Activated T-helper 1 cell treated with Interleukin-2 at 50 U/mL for 16 hours (primary cell): Measurements from ENCODE around the gene GPR82.
"Not testable (repeated sequence)": the region's sequence is repeated elsewhere in the genome, so short reads cannot be mapped to it uniquely, and the experiment has no call there.

Experiments
- DNase-seq: peaks from one replicate; pipeline ENCODE4 v3.0.0-alpha.2; 2020; ENCODE audit warnings: low read depth

GPR82 gene, protein sequence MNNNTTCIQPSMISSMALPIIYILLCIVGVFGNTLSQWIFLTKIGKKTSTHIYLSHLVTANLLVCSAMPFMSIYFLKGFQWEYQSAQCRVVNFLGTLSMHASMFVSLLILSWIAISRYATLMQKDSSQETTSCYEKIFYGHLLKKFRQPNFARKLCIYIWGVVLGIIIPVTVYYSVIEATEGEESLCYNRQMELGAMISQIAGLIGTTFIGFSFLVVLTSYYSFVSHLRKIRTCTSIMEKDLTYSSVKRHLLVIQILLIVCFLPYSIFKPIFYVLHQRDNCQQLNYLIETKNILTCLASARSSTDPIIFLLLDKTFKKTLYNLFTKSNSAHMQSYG

GRCh38 chrX:41723826-41724225, at the start of gene GPR82:
Gene GPR82 (plus strand): TSS chrX:41724181. CDS start chrX:41727027, 2,846 bp downstream.
- DNase-seq = no peak

DNA sequence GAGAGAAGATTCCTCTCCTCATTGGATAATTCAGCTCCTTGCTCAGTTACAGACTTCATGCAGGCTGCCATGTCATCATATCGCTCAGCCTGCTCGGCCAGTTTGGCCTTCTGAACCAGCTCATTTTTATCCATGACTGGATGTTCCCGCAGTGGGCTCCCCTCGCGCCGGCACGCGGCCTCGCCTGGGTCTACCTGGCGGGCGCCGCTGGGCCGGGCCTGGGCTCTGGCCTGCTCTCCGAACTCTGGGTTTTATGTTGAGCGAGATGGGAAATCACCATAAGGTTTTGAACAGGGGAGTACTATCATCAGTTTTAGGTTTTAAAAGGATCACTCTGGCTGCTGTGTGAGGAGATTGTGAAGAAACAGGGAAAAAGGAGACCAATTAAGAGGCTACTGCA, 47.6 kb upstream of the GPR82 start:
- not testable (repeated sequence) for DNase-seq

- DNase-seq = no peak
Measured at GRCh38 chrX:41677183-41678060, 46.6 kb upstream of the GPR82 start.

DNA sequence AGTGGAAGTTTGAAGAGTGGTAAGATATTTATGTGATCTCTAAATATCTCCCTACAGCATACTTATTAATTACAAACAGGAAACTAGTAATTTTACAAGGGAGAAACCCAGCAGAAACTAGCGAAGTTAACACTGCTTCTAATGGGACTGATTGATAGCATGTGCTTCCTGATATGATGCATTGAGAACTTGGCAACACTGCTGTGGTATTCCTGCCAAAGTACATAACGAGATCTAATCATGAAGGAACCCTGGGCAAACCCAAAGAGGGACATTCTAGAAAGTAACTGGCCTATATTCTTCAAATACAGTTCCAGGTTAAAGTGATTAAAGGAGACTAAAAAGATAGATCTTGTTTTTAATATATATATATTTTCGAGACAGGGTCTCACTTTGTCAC, 39.8 kb upstream of the GPR82 start:
- DNase-seq = no peak

DNA sequence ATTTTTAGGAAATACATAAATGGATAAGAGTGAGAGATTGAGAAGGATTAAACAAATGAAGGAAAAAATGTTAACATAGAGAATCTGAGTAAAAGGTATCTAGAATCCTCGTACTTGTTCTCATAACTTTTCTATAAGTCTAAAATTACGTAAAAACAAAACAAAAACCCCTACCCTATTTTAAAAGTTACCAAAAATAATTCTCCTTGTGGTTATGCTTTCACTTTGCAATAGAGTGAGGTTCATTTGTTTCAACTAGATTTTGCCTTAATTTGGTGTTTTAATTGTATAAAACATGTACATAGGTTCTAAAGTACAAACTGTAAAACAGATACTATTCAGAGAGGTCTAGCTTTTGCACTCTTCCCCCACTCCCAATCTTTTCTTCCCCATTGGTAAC, 39.0 kb upstream of the GPR82 start:
- DNase-seq = no peak

GRCh38 chrX:41686788-41687187, 37.2 kb upstream of the GPR82 start:
- no peak for DNase-seq

GRCh38 chrX:41688156-41688555, 35.8 kb upstream of the GPR82 start:
- no peak for DNase-seq

DNA sequence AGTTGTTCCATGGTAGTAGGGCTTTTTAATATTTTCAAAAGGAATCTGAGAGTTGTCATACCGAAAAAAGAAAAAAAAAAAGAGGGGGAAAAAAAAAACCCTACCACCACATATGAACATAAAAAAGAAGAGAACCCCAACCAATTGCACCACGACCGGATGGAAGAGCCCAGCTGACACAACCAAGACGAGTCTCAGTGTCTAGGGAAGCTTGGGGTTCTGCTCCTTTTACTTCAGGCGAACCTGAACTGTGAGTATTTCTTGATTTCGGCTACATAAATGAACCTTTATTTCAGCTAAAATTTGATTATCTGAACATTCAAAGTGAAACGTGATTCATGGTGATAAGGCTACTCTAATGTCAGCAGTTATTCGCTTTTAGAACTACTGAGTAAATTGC, 35.1 kb upstream of the GPR82 start, which contains the start of gene GPR34:
Gene GPR34, plus strand, starts transcription at position 139 of the 400 bp plus-strand sequence. CDS start 6,661 bp downstream, outside the sequence.
- no peak for DNase-seq

GRCh38 chrX:41689711-41690110, 34.3 kb upstream of the GPR82 start:
- DNase-seq = no peak

DNA sequence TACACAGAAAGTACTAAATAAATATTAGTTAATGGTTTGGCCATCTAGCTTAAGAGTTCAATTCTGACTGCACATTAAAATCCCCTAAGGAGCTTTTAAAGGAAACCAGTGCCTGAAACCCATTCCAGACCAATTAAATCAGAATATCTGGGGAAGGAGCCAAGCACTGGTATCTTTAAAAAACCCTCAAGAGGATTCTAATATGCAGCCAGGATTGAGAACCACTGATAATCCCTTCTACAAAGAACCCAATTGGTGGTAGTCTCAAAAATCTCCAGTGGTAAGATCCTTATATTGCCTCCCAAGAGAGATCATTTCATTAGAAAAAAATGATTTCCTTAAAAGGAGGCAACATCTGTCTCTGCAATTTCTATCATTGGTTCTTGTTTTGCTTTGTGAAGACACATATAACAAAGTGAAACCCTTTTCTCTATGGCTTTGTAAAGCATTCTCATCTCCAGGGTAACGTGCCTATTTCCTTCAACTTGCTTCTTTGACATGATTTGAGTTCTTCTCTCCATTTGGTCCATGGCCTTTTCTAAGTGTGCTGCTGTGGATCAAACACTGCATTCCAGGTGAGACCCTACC, 31.7 kb upstream of the GPR82 start:
- no peak for DNase-seq

DNA sequence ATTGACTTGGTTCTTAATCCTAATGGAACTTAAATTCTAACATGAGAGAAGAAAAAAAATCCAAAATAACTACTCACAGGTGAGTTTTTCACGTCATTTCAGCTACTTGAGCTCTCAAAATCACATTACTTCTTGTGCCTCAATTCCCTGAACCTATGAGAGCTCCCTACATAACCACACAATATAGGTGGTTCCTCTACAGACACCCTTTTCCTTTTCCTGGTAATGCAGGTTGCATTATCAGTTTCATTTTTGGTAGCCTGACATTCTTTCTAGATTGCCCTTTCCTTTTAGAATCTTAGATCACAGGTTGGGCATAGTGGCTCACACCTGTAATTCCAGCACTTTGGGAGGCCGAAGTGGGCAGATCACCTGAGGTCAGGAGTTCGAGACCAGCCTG, 31.0 kb upstream of the GPR82 start:
- DNase-seq = no peak

DNA sequence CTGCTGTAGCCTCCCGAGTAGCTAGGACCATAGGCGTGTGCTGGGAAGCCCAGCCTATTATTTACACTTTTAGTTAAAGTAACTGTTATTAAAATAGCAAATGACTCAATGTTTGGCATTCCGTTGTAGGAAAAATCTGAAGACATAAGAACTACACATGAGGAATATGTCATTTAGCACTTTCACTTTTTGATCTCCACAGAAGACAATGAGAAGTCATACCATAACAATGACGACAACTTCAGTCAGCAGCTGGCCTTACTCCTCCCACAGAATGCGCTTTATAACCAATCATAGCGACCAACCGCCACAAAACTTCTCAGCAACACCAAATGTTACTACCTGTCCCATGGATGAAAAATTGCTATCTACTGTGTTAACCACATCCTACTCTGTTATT, 28.6 kb upstream of the GPR82 start:
- DNase-seq = no peak

DNA sequence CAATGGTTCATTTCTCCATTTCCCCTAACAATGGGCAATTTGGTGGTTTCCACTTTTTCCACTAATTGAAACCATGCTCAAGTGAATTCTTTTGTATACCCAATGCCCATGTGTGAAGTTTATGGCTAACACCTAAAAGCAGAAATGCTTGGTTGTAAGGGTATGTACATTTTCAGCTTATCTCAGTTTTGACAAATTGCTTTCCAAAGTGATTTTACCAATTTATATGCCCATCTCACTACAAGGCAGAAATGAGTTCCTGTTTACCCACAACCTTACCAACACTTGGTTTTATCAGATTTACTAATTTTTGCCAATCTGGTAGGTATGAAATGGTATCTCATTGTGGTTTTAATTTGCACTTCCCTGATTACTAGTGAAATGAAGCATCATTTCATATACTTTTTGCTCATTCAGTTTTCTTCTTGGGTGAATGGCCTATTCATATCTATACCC, 20.4 kb upstream of the GPR82 start:
- no peak for DNase-seq

- no peak for DNase-seq
Measured at GRCh38 chrX:41705042-41705441, 18.9 kb upstream of the GPR82 start.

DNA sequence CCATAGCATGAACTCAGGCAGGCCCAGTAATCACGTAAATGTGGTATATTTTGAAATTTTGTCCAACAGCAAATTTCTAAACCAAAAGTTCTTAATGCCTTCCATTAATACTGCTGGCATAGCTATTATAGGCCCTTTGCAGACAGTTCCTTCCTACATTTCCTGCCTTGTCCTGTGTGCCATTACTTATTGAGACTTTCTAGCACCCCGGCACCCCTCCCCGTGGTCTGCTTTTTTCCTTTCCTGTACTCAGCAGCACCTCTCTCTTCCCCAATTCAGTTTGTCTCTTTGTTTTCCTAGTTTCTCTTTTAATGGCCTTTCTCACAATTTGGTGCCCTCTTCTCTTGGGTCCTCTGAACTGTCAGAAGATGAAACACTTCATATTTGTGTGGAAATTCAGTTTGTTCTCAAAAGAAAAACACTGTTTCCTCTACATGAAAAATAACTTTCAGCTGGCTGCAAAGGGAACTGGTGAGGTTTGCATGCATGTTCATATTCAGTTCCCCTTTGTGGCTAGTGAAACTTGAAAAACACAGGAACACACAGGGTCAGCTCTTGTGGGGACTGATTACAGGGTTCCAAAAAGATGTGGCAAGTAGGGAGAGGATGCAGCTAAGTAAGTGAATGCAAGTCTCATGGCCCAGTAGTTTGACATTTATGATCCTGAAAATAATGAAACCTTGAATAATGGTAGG, 18.2 kb upstream of the GPR82 start:
- DNase-seq = no peak

DNA sequence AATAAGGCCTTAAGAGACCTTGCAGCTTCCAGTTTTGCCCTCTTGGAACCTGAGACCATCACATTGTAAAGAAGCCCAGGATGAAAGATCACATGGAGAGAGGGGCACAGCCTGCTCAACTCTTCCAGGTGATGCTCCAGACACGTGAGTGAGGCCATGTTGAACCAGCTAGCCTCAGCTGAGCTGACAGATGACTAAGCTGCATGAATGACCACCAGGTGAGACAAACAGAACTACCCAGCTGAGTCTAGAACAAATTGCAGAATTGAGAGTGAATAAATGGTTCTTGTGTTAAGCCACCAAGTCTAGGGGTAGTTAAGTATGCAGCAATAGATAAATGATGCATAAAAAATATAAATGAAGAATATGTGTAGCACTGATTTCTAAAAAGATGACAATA, 16.8 kb upstream of the GPR82 start:
- DNase-seq = no peak

GRCh38 chrX:41708486-41708885, 15.5 kb upstream of the GPR82 start:
- DNase-seq = no peak

GRCh38 chrX:41711021-41711667, 12.8 kb upstream of the GPR82 start:
- DNase-seq = no peak

DNA sequence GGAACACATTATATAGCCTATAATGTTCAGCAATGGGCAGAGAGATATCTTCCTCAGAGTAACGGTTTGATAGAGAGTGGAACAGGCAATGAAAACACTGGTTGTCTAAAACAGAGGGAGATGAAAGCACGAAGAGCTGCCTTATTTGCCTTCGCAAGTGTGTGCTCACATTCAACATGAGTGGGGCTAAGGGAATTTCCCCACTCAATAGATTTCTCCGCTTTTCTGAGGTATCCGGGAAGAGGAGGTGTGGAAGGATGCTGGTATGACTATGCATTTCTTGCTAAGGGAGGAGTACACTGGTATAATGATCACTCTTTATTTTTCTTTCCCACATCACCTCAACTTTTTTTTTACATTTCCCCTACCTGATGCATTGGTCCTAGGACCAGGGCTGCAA, 7.8 kb upstream of the GPR82 start:
- no peak for DNase-seq

DNA sequence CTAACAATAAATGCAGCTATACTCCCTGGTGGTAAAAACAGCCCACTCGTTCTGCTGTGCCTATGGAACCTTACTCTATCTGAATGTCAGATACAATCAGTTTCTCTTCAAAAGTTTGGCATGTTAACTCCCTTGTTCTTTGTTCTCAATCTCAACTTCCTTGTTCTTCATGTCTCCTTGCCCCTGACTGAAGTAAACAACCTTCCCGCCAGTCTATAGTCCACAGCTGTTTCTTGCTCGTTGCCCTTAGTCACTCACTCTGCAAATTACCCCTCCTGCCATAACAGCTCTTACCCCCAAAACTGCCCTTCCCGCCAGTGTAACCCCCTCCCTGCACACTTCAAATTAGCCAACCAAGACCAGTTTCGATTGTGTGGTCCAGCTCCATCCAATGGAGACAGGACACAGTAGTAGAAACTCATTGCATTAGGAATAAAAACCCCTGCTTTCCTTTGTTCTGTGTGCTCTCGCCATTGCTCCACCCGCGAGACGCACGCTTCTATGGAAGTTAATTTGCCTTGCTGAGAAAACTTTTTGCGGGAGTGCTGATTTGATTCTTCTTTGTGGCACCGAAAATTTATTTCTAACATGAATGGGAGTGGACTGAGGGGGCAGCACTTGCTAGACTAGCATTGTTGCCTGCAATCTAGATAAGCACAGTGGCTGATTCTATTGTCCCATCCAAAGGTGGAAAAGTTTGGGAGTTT, 7.1 kb upstream of the GPR82 start:
- DNase-seq = no peak
